ENCODE data around the gene SMAD5.

SMAD5 gene

DNA sequence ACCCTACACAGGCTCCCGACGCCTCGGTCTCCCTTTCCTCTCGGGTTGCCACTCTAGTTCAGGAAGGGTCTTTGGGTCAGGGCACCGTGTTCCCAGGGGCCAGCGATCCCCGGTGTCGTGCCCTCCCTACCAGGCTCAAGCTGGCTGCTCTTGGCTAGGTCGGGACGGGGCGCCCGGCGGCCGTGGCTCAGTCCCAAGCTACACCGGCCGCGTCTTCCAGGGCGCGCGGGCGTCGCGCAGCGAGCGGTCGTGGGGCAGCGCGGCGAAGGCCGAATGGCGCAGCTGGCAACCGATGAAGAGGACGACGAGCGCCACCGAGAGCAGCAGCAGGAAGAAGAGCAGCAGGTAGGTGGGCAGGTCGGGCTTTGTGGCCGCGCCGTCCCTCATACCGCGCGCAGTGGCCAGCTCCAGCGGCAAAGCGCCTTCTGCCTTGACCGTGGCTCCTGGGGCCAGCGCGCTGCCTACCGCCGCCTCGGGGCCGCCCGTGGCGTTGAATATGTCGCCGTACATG is 59.4 kb downstream of the SMAD5 start:
- DNase-seq (ENCODE audit: insufficient read length), result no peak
- FAIRE-seq, result no peak
- TF ChIP-seq POLR2AphosphoS5 (IDR thresholded peaks at IDR 0.05; ENCODE audit: low read depth, low read length), result no peak
- TF ChIP-seq TAF1 (IDR thresholded peaks at IDR 0.05; ENCODE audit: borderline replicate concordance, low read depth, low read length), result no peak
- TF ChIP-seq POLR2A (IDR thresholded peaks at IDR 0.05; ENCODE audit: low read depth, low read length), result no peak

DNA sequence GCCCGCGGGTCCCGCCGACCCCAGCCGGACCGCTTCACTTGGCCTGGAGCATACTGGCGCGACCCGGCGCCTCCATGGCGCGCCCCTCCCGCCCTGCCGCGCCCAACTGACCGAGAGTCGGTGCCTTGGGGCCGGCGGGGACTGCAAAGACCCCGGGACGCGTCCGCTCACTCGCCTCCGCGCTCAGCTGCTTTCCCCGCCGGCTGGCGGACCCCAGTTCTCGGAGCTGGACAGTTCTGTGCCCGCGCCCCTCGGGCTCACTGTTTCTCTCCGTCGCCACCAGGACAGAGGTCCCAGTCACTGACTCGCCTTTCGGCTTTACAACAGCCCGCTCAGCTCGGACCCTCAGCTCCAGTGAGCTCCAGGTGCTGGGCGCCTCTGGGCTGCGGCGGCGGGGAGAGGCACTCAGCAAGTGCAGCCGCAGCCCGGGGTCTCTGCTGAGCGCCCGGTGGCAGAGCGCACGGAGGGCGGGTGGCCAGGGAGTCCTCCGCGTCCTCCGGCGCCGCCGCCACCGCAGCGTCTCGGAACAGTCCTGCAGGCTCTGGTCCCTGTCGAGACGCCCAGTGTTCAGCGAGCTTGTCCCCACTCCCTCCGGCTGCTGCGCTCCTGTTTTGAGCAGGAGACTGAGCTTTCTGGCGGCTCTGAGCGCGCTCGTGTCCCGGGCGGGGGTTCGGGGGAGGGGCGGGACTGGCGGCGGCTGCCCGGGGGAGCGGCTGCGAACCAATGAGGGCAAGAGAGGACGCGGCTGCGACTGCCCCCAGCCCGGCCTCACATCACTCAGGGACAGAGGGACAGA is 60.1 kb downstream of the SMAD5 start, which contains the start of gene SMIM32:
TSS of gene SMIM32 (minus strand) at position 637 of the 796 bp plus-strand sequence. CDS start 638 bp downstream, outside the sequence.
- TF ChIP-seq POLR2A (IDR thresholded peaks at IDR 0.05; ENCODE audit: low read depth, low read length) (no peak), TAF1 (IDR thresholded peaks at IDR 0.05; ENCODE audit: borderline replicate concordance, low read depth, low read length) (no peak), POLR2AphosphoS5 (IDR thresholded peaks at IDR 0.05; ENCODE audit: low read depth, low read length) (no peak)
- DNase-seq (ENCODE audit: insufficient read length), result no peak
- no peak for FAIRE-seq

GRCh38 chr5:136193322-136193935 is 60.8 kb downstream of the SMAD5 start:
- no peak for TF ChIP-seq POLR2AphosphoS5 (IDR thresholded peaks at IDR 0.05; ENCODE audit: low read depth, low read length)
- TF ChIP-seq TAF1 (IDR thresholded peaks at IDR 0.05; ENCODE audit: borderline replicate concordance, low read depth, low read length), result no peak
- no peak for TF ChIP-seq POLR2A (IDR thresholded peaks at IDR 0.05; ENCODE audit: low read depth, low read length)
- FAIRE-seq (no peak), DNase-seq (ENCODE audit: insufficient read length) (no peak)

DNA sequence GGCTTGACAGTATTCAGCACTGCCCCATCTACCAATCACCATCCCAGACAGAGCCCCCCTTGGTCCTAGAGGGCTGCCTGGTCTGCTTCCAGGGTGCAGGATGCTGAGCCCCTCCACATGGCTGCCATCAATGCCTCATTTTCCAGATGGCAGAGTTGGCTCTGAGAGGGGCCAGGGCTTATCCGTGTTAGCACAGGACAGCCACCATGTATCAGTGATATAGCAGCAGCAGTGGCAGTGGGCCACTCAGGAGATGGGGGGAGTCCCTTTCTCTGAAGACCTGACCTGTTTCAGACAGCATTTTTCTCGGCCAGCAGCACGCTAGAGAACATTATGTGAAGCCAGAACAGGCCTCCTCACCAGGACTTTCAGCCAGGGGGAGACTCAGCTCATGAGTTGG is 61.9 kb downstream of the SMAD5 start:
- TF ChIP-seq POLR2AphosphoS5 (IDR thresholded peaks at IDR 0.05; ENCODE audit: low read depth, low read length) (no peak), POLR2A (IDR thresholded peaks at IDR 0.05; ENCODE audit: low read depth, low read length) (no peak), TAF1 (IDR thresholded peaks at IDR 0.05; ENCODE audit: borderline replicate concordance, low read depth, low read length) (no peak)
- no peak for DNase-seq (ENCODE audit: insufficient read length)
- FAIRE-seq, result no peak

DNA sequence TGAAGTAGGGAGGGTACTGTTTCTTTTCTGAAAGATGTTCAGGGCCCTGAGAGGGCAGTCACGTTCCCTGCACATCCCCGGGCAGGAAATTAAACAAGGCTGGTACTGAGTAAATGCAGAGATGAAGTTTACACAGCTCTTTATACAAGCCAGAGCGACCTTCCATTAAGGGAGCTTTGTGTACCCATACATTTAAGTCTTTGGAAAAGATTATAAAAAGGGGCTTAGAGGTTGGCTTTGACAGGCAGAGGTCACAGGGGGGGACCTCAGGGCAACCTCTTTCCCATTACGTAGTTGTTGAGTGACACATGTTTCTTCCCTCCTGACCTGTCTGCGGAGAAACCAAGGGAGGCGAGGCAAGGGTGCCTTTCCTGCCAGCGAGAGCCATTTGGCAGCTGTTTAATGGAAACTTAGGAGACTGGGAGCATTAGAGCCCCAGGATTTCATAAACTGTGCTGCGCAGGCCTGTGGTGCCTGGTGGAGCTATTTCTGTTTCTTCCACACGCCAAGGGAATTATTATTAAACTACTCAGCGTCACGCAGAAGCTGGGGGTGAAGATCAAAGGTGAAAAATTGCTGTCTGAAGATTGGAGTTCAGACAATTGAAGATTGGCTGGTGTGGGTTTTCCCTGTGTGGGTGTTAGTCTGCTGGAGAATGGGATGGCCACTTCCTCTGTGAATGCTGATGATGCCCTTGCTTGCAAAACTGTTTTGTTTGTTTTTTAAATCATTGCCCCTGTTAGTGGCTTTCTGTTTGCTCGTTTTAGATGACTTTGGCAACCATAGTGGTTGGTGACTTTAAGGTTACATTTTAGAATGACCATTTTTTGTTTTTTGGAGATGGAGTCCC is 63.6 kb downstream of the SMAD5 start:
- no peak for FAIRE-seq
- DNase-seq (ENCODE audit: insufficient read length), result no peak

DNA sequence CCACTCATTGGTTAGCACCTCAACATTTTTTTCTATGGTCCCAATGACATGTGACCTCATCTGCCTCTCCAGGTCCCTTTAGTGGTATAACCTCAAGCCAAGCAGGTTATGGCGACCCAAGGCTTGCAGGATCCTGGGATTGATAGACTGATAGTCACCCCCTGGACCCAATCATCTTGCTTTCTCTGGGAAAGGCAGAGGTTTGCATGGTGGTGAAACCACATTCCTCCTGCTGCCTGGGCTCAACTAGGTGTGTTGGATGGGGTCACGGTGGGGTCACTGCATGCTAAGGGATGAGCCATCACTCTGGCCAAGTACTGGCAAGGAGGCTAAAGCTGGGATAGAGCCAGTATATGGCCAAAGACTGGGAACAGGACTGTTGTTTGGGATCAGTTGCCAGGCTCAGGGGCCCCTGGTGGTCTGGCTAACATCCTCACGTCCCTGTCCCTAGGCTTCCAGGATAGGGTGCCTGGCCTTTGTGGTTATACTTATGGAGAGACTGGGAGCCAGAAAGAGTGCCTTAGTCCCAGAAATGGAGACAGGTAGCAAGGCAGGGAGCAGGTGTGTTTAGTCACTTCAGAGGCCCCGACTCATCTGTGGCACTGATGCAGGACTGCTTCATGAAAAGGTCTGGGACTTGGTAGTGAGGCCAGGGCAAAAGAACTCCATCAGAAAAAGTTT is 65.0 kb downstream of the SMAD5 start:
- TF ChIP-seq POLR2A (IDR thresholded peaks at IDR 0.05; ENCODE audit: low read depth, low read length) (no peak), TAF1 (IDR thresholded peaks at IDR 0.05; ENCODE audit: borderline replicate concordance, low read depth, low read length) (no peak), POLR2AphosphoS5 (IDR thresholded peaks at IDR 0.05; ENCODE audit: low read depth, low read length) (no peak)
- DNase-seq (ENCODE audit: insufficient read length) (no peak), FAIRE-seq (no peak)

More for the DNA sequence above, 63.6 kb downstream of the SMAD5 start:
- TF ChIP-seq TAF1 (IDR thresholded peaks at IDR 0.05; ENCODE audit: borderline replicate concordance, low read depth, low read length), result no peak
- TF ChIP-seq POLR2AphosphoS5 (IDR thresholded peaks at IDR 0.05; ENCODE audit: low read depth, low read length), result no peak
- no peak for TF ChIP-seq POLR2A (IDR thresholded peaks at IDR 0.05; ENCODE audit: low read depth, low read length)

DNA sequence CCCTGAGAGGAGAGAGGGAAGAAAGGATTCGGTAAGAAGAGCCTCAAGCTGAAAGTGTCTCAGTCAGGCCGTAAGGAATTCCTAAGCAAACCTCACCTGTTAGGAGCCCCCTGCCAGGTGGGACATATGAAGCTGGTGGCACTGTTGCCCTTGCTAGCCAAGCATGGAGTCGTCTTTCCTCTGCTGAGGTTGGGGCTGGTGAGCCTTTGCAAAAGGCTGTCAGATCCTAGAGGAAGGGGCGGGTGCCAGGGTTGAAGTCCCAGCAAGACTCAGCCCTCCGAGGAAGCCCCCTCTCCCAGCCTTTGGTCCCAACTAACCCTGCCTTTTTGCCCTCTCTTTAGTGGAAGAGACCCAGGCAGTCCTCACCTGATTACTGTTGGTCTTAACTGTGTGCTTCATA is 65.8 kb downstream of the SMAD5 start:
- DNase-seq (ENCODE audit: insufficient read length) (no peak), FAIRE-seq (no peak)
- TF ChIP-seq TAF1 (IDR thresholded peaks at IDR 0.05; ENCODE audit: borderline replicate concordance, low read depth, low read length) (no peak), POLR2A (IDR thresholded peaks at IDR 0.05; ENCODE audit: low read depth, low read length) (no peak), POLR2AphosphoS5 (IDR thresholded peaks at IDR 0.05; ENCODE audit: low read depth, low read length) (no peak)

GRCh38 chr5:136199408-136199807 is 66.8 kb downstream of the SMAD5 start:
- DNase-seq (ENCODE audit: insufficient read length), result no peak
- no peak for FAIRE-seq
- no peak for TF ChIP-seq TAF1 (IDR thresholded peaks at IDR 0.05; ENCODE audit: borderline replicate concordance, low read depth, low read length)
- TF ChIP-seq POLR2A (IDR thresholded peaks at IDR 0.05; ENCODE audit: low read depth, low read length), result no peak
- TF ChIP-seq POLR2AphosphoS5 (IDR thresholded peaks at IDR 0.05; ENCODE audit: low read depth, low read length), result no peak

DNA sequence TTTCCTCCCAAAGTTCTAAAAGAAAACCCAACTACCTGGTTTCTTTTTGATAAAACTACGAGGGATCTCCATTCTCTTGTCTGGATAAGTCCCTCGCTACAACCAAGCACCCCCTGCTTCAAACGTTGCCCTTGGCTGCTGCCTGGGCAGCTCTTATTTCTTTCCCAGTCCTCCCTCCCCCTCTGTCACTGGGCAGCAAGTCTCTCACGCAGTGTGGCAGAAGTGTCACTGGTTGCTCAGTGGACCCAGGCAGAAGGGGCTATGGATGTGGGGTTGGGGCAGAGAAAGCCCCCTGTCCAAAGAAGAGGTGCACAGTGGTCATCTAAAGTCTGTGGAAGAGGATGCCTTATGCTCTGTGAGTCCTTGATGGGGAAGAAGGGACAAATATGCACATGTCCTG is 67.5 kb downstream of the SMAD5 start:
- TF ChIP-seq TAF1 (IDR thresholded peaks at IDR 0.05; ENCODE audit: borderline replicate concordance, low read depth, low read length) (no peak), POLR2A (IDR thresholded peaks at IDR 0.05; ENCODE audit: low read depth, low read length) (no peak), POLR2AphosphoS5 (IDR thresholded peaks at IDR 0.05; ENCODE audit: low read depth, low read length) (no peak)
- DNase-seq (ENCODE audit: insufficient read length) (no peak), FAIRE-seq (no peak)

GRCh38 chr5:136200761-136201160 is 68.1 kb downstream of the SMAD5 start:
- no peak for FAIRE-seq
- DNase-seq (ENCODE audit: insufficient read length), result no peak
- TF ChIP-seq POLR2AphosphoS5 (IDR thresholded peaks at IDR 0.05; ENCODE audit: low read depth, low read length) (no peak), TAF1 (IDR thresholded peaks at IDR 0.05; ENCODE audit: borderline replicate concordance, low read depth, low read length) (no peak), POLR2A (IDR thresholded peaks at IDR 0.05; ENCODE audit: low read depth, low read length) (no peak)
